Gastroesophageal sphincter (tissue), 4 donors: ENCODE results near the gene CISD3. TPM values are rescaled to one million over a fixed set of nuclear protein-coding genes. Genes with fewer than 3 reads are reported as not detected.
A peak's percentile ranks its signal among the peaks of the same experiment; 100 is the strongest.

ENCODE experiments used
- ATAC-seq: fragments of 150-250 bp; one replicate; pipeline ENCODE4 v1.9.1; 2016; ENCODE audit warnings: mild to moderate bottlenecking, moderate library complexity
- H3K27ac ChIP-seq, 4 donors: fragments of 200-600 bp; sonication (generic) in 3 of 4; 1 replicate in 3 of 4; 2 replicates in 1 of 4; pipeline ENCODE4 v1.5.1; 2016 to 2019
- H3K27me3 ChIP-seq: fragments of 200-600 bp; sonication (generic); one replicate; pipeline ENCODE4 v1.5.1; 2019
- H3K36me3 ChIP-seq, 2 donors: fragments of 200-600 bp; sonication (generic); one replicate each; pipeline ENCODE4 v1.5.1; 2019; ENCODE audit warnings: control low read depth in 1 of 2
- H3K4me1 ChIP-seq, 3 donors: fragments of 200-600 bp; sonication (generic); 1 replicate in 2 of 3; 2 replicates in 1 of 3; pipeline ENCODE4 v1.5.1; 2016 to 2019; ENCODE audit warnings: control low read depth in 2 of 3
- H3K4me3 ChIP-seq, 2 donors: fragments of 200-600 bp; sonication (generic); one replicate each; pipeline ENCODE4 v1.5.1; 2019; ENCODE audit warnings: mild to moderate bottlenecking in 1 of 2, moderate library complexity in 1 of 2
- H3K9me3 ChIP-seq, 3 donors: fragments of 200-600 bp; sonication (generic); one replicate each; pipeline ENCODE4 v1.5.1; 2017 to 2019; ENCODE audit warnings: control low read depth in 2 of 3
- CTCF ChIP-seq, 4 experiments: fragments of 200-600 bp in 2 of 4; fragments of 450-650 bp in 2 of 4; sonication (generic) in 1 of 4; IDR thresholded peaks; one replicate each; pipeline ENCODE4 v1.5.1; 2017 to 2019; ENCODE audit warnings: antibody characterized with exemption in 4 of 4, mild to moderate bottlenecking in 2 of 4, moderate library complexity in 2 of 4
- EP300 ChIP-seq: sonication (generic); formaldehyde crosslinking; IDR thresholded peaks from one replicate; pipeline ENCODE4 v1.6.1; 2017; ENCODE audit warnings: antibody characterized with exemption, mild to moderate bottlenecking
- POLR2A ChIP-seq, 2 donors: fragments of 450-650 bp; IDR thresholded peaks; one replicate each; pipeline ENCODE4 v1.6.1; 2017; ENCODE audit warnings: antibody characterized with exemption in 2 of 2, mild to moderate bottlenecking in 2 of 2, moderate library complexity in 1 of 2
- POLR2AphosphoS5 ChIP-seq: sonication (generic); formaldehyde crosslinking; IDR thresholded peaks from one replicate; pipeline ENCODE4 v1.6.1; 2017; ENCODE audit warnings: antibody characterized with exemption
- WGBS, 2 donors: methylation state at CpG; one replicate each; pipeline ENCODE4 v1.1.5; 2018; ENCODE audit warnings: low coverage in 1 of 2; 5-methylcytosine and 5-hydroxymethylcytosine counted together
- total RNA-seq, 4 donors: library from RNA; depleted of rRNA; stranded (reverse); fragments of >200 nt; gene quantifications; one replicate each; pipeline ENCODE4 v1.1.0, GENCODE V29; 2016

Gene CISD3, protein sequence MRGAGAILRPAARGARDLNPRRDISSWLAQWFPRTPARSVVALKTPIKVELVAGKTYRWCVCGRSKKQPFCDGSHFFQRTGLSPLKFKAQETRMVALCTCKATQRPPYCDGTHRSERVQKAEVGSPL
- 10 to 100 TPM in 2 of 4 donors, 1 to 10 TPM in 2; 8.5 to 14.9 (median 11.1) TPM for total RNA-seq

GRCh38 chr17:38729886-38730525, at the start of gene CISD3:
CISD3 (plus strand) TSS chr17:38730341; CDS start chr17:38730359, 18 bp downstream.
- Histone ChIP-seq H3K4me3 (peak within 1 kb of the TSS; percentile 73 to 81), H3K27ac (peak within 1 kb of the TSS; percentile 76 to 94 (median 92)), H3K27me3 (no peaks in the 10 kb centered on the region), H3K36me3 (peaks cover 0 to 42% of the 10 kb centered on the region in 2 donors), H3K4me1 (peaks cover 0 to 72% (median 17%) of the 10 kb centered on the region in 3 donors), H3K9me3 (no peaks in the 10 kb centered on the region)
- 0% methylated on average over 6 of the region's 92 CpGs; no CpG with 5 or more reads in 1 of the 2 donors for WGBS, 2 donors
- peak; percentile 97 for ATAC-seq
- TF ChIP-seq POLR2AphosphoS5 (peak; percentile 40), POLR2A (IDR thresholded peaks at IDR 0.05) (peak; percentile 15 to 48), EP300 (no peak), CTCF (IDR thresholded peaks at IDR 0.05) (peak in 3 of 4 experiments; percentile 86 to 96 (median 96))

DNA sequence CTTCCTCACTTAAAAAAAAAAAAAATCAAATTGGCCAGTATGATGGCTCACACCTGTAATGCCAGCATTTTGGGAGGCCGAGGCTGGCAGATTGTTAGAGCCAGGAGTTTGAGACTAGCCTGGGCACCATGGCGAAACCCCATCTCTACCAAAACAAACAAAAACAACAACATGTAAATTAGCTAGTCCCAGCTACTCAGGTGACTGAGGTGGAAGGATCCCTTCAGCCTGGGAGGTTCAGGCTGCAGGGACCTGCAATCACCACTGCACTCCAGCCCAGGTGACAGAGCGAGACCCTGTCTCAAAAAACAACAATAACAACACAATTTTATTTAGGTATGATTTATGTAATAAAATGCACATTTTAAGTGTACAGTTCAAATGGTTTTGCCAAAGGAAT, 49.0 kb upstream of the CISD3 start:
- peaks cover 7% of the 10 kb centered on the region for H3K27me3 ChIP-seq
- ATAC-seq, result no peak
- 80 to 89% methylated on average over 1 of the region's 3 CpGs for WGBS, 2 donors
- peaks cover 0 to 14% (median 3%) of the 10 kb centered on the region in 3 donors for H3K4me1 ChIP-seq
- no peak overlapping the region for H3K27ac ChIP-seq
- no peaks in the 10 kb centered on the region for H3K36me3 ChIP-seq
- no peak overlapping the region for H3K4me3 ChIP-seq
- no peak for TF ChIP-seq POLR2AphosphoS5
- no peak for TF ChIP-seq CTCF (IDR thresholded peaks at IDR 0.05)
- no peak for TF ChIP-seq POLR2A (IDR thresholded peaks at IDR 0.05)
- no peak for TF ChIP-seq EP300
- H3K9me3 ChIP-seq, result no peaks in the 10 kb centered on the region

DNA sequence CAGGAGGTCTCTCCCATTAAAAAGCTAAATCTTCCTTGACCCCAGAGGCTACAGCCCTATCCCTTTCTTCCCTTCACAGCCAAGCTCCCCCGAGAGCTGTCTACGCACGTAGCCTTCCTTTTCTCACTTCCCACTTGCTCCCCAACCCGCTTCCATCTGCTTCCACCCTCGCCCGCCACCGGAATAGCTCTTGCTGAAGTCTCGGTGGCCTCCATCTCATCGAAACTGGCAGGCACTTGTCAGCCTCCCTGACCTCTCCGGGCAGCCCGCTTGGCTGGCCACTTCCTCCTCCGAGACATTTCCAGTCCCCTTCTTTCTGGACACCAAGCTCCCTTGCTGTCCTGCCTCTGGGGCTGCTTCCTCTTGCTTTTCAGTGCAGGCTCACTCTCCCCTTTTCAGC, 44.6 kb upstream of the CISD3 start:
- Histone ChIP-seq H3K27ac (no peak overlapping the region), H3K4me1 (no peaks in the 10 kb centered on the region), H3K36me3 (no peaks in the 10 kb centered on the region), H3K27me3 (no peaks in the 10 kb centered on the region), H3K9me3 (no peaks in the 10 kb centered on the region), H3K4me3 (no peak overlapping the region)
- WGBS, 2 donors, result 72 to 79% methylated on average over 12 of the region's 12 CpGs
- no peak for ATAC-seq
- TF ChIP-seq POLR2A (IDR thresholded peaks at IDR 0.05), result no peak
- TF ChIP-seq EP300, result no peak
- TF ChIP-seq CTCF (IDR thresholded peaks at IDR 0.05), result no peak
- TF ChIP-seq POLR2AphosphoS5, result no peak

DNA sequence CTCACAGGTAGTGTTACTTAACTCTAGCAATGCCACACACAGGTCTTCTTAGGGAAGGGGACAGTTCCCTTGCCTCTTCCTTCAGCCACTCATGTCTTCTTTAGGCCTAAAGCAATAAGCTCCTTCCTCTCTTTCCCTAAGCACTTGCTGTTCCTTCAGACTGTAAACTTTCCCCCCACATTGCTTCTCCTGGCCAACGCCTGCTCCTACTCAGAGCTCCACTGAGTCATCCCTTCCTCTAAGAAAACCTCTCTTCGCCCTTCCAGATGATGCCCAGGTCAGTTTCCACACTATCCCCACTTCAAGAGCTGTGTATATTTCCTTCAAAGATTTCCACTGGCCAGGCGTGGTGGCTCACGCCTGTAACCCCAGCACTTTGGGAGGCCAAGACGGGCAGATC, 42.9 kb upstream of the CISD3 start:
- no peak overlapping the region for H3K4me3 ChIP-seq
- ATAC-seq, result no peak
- H3K36me3 ChIP-seq, result no peaks in the 10 kb centered on the region
- TF ChIP-seq CTCF (IDR thresholded peaks at IDR 0.05) (no peak), POLR2A (IDR thresholded peaks at IDR 0.05) (no peak), EP300 (no peak), POLR2AphosphoS5 (no peak)
- WGBS, 2 donors, result 76 to 83% methylated on average over 1 to 4 of the region's 5 CpGs
- H3K27ac ChIP-seq, result no peak overlapping the region
- peaks cover 0 to 4% (median 0%) of the 10 kb centered on the region in 3 donors for H3K4me1 ChIP-seq
- no peaks in the 10 kb centered on the region for H3K9me3 ChIP-seq
- no peaks in the 10 kb centered on the region for H3K27me3 ChIP-seq

GRCh38 chr17:38690386-38690785, 39.8 kb upstream of the CISD3 start:
- Histone ChIP-seq H3K4me3 (no peak overlapping the region), H3K27me3 (no peaks in the 10 kb centered on the region), H3K27ac (no peak overlapping the region), H3K4me1 (peaks cover 0 to 29% (median 14%) of the 10 kb centered on the region in 3 donors), H3K9me3 (no peaks in the 10 kb centered on the region), H3K36me3 (no peaks in the 10 kb centered on the region)
- 79 to 93% methylated on average over 2 to 3 of the region's 4 CpGs for WGBS, 2 donors
- no peak for ATAC-seq
- no peak for TF ChIP-seq CTCF (IDR thresholded peaks at IDR 0.05)
- no peak for TF ChIP-seq POLR2AphosphoS5
- TF ChIP-seq POLR2A (IDR thresholded peaks at IDR 0.05), result no peak
- no peak for TF ChIP-seq EP300
